ENCODE results near the gene OTOR. TPM values are rescaled to one million over a fixed set of nuclear protein-coding genes. Genes with fewer than 3 reads are reported as not detected.
A peak's percentile ranks its signal among the peaks of the same experiment; 100 is the strongest.

The OTOR gene
- polyA plus RNA-seq, 1 donor from 2014 or later: not detected

GRCh38 chr20:16729565-16730460 is 18.3 kb upstream of the OTOR start, which contains the start of gene SNRPB2:
SNRPB2 (plus strand) TSS chr20:16730026; CDS start chr20:16731703, 1,677 bp downstream.
- Mint-ChIP-seq H3K4me3 (peak within 1 kb of the TSS; percentile 98 to 100 (median 100)), H3K9me3 (peaks cover 4 to 13% (median 5%) of the 10 kb centered on the region in 3 donors), H3K27me3 (peaks cover 21% of the 10 kb centered on the region), H3K4me1 (peaks cover 25 to 28% (median 26%) of the 10 kb centered on the region in 3 donors), H3K27ac (peak within 1 kb of the TSS; percentile 91 to 100 (median 100)), H3K36me3 (peaks cover 9% of the 10 kb centered on the region)

- Mint-ChIP-seq H3K27me3 (peaks cover 2% of the 10 kb centered on the region), H3K4me3 (peak overlapping the region in 2 of 4 donors; percentile 0 to 98), H3K36me3 (peaks cover 12% of the 10 kb centered on the region), H3K27ac (peak overlapping the region in 1 of 3 donors; percentile 23), H3K4me1 (peaks cover 25 to 28% (median 28%) of the 10 kb centered on the region in 3 donors), H3K9me3 (peaks cover 4 to 9% (median 5%) of the 10 kb centered on the region in 3 donors)
Observed at GRCh38 chr20:16732506-16733152, 15.5 kb upstream of the OTOR start.

GRCh38 chr20:16740365-16741072 is 7.6 kb upstream of the OTOR start:
- no peaks in the 10 kb centered on the region for H3K9me3 Mint-ChIP-seq
- no peak overlapping the region for H3K4me3 Mint-ChIP-seq
- H3K4me1 Mint-ChIP-seq: peaks cover 0 to 1% (median 0%) of the 10 kb centered on the region in 3 donors
- no peaks in the 10 kb centered on the region for H3K27me3 Mint-ChIP-seq
- peaks cover 11% of the 10 kb centered on the region for H3K36me3 Mint-ChIP-seq
- peak overlapping the region in 1 of 3 donors; percentile 25 for H3K27ac Mint-ChIP-seq

GRCh38 chr20:16744178-16744807 is 3.9 kb upstream of the OTOR start:
- no peak overlapping the region for H3K4me3 Mint-ChIP-seq
- peaks cover 7% of the 10 kb centered on the region for H3K36me3 Mint-ChIP-seq
- H3K27ac Mint-ChIP-seq: no peak overlapping the region
- no peaks in the 10 kb centered on the region for H3K9me3 Mint-ChIP-seq
- H3K27me3 Mint-ChIP-seq: peaks cover 6% of the 10 kb centered on the region
- no peaks in the 10 kb centered on the region for H3K4me1 Mint-ChIP-seq

- no peak overlapping the region for H3K27ac Mint-ChIP-seq
Observed at GRCh38 chr20:16745204-16745603, 3.0 kb upstream of the OTOR start.

GRCh38 chr20:16747291-16747811 is 807 bp upstream of the OTOR start:
- H3K9me3 Mint-ChIP-seq: no peaks in the 10 kb centered on the region
- no peaks in the 10 kb centered on the region for H3K4me1 Mint-ChIP-seq
- peaks cover 7% of the 10 kb centered on the region for H3K27me3 Mint-ChIP-seq
- no peak overlapping the region for H3K4me3 Mint-ChIP-seq
- no peak overlapping the region for H3K27ac Mint-ChIP-seq
- H3K36me3 Mint-ChIP-seq: peaks cover 7% of the 10 kb centered on the region

More at GRCh38 chr20:16745204-16745603, 3.0 kb upstream of the OTOR start:
- H3K9me3 Mint-ChIP-seq: no peaks in the 10 kb centered on the region
- H3K27me3 Mint-ChIP-seq: peaks cover 7% of the 10 kb centered on the region
- H3K4me1 Mint-ChIP-seq: no peaks in the 10 kb centered on the region
- no peak overlapping the region for H3K4me3 Mint-ChIP-seq
- peaks cover 7% of the 10 kb centered on the region for H3K36me3 Mint-ChIP-seq

- Mint-ChIP-seq H3K4me1 (no peaks in the 10 kb centered on the region), H3K27ac (no peak overlapping the region), H3K9me3 (peaks cover 0 to 3% (median 0%) of the 10 kb centered on the region in 3 donors), H3K36me3 (peaks cover 2% of the 10 kb centered on the region), H3K27me3 (peaks cover 14% of the 10 kb centered on the region), H3K4me3 (no peak overlapping the region)
Observed at GRCh38 chr20:16749573-16749972, 1.4 kb downstream of the OTOR start.

GRCh38 chr20:16752082-16752481 is 3.9 kb downstream of the OTOR start:
- Mint-ChIP-seq H3K9me3 (peaks cover 0 to 6% (median 5%) of the 10 kb centered on the region in 3 donors), H3K27ac (no peak overlapping the region), H3K4me3 (no peak overlapping the region), H3K4me1 (no peaks in the 10 kb centered on the region), H3K27me3 (peaks cover 19% of the 10 kb centered on the region), H3K36me3 (peaks cover 2% of the 10 kb centered on the region)

- no peaks in the 10 kb centered on the region for H3K4me1 Mint-ChIP-seq
- no peak overlapping the region for H3K27ac Mint-ChIP-seq
- peaks cover 22% of the 10 kb centered on the region for H3K27me3 Mint-ChIP-seq
- H3K4me3 Mint-ChIP-seq: no peak overlapping the region
- peaks cover 2% of the 10 kb centered on the region for H3K36me3 Mint-ChIP-seq
- H3K9me3 Mint-ChIP-seq: peaks cover 0 to 6% (median 5%) of the 10 kb centered on the region in 3 donors
Observed at GRCh38 chr20:16752901-16753300, 4.7 kb downstream of the OTOR start.

- Mint-ChIP-seq H3K4me3 (no peak overlapping the region), H3K9me3 (peaks cover 0 to 5% (median 5%) of the 10 kb centered on the region in 3 donors), H3K27ac (no peak overlapping the region), H3K27me3 (peaks cover 17% of the 10 kb centered on the region), H3K4me1 (peaks cover 0 to 1% (median 0%) of the 10 kb centered on the region in 3 donors), H3K36me3 (no peaks in the 10 kb centered on the region)
Observed at GRCh38 chr20:16758454-16759180, 10.5 kb downstream of the OTOR start.

- no peaks in the 10 kb centered on the region for H3K36me3 Mint-ChIP-seq
- peaks cover 19% of the 10 kb centered on the region for H3K27me3 Mint-ChIP-seq
- H3K4me1 Mint-ChIP-seq: peaks cover 0 to 1% (median 0%) of the 10 kb centered on the region in 3 donors
- H3K4me3 Mint-ChIP-seq: no peak overlapping the region
- peaks cover 0 to 5% (median 3%) of the 10 kb centered on the region in 3 donors for H3K9me3 Mint-ChIP-seq
- H3K27ac Mint-ChIP-seq: no peak overlapping the region
Observed at GRCh38 chr20:16759181-16759563, 11.0 kb downstream of the OTOR start.

- H3K27ac Mint-ChIP-seq: no peak overlapping the region
Observed at GRCh38 chr20:16760431-16761304, 12.5 kb downstream of the OTOR start.

GRCh38 chr20:16761305-16761829 is 13.2 kb downstream of the OTOR start:
- Mint-ChIP-seq H3K4me1 (peaks cover 0 to 1% (median 0%) of the 10 kb centered on the region in 3 donors), H3K27me3 (peaks cover 21% of the 10 kb centered on the region), H3K27ac (no peak overlapping the region), H3K4me3 (no peak overlapping the region), H3K36me3 (no peaks in the 10 kb centered on the region), H3K9me3 (peaks cover 0 to 1% (median 0%) of the 10 kb centered on the region in 3 donors)

More at GRCh38 chr20:16760431-16761304, 12.5 kb downstream of the OTOR start:
- Mint-ChIP-seq H3K4me3 (no peak overlapping the region), H3K9me3 (peaks cover 0 to 5% (median 0%) of the 10 kb centered on the region in 3 donors), H3K36me3 (no peaks in the 10 kb centered on the region), H3K27me3 (peaks cover 21% of the 10 kb centered on the region), H3K4me1 (peaks cover 0 to 1% (median 0%) of the 10 kb centered on the region in 3 donors)

All from IgD-negative memory B cell (primary cell).